ENCODE results near the gene PTPN9.
A peak's percentile ranks its signal among the peaks of the same experiment; 100 is the strongest.
"Not testable (repeated sequence)": the region's sequence is repeated elsewhere in the genome, so short reads cannot be mapped to it uniquely, and the experiment has no call there.

PTPN9 gene

DNA sequence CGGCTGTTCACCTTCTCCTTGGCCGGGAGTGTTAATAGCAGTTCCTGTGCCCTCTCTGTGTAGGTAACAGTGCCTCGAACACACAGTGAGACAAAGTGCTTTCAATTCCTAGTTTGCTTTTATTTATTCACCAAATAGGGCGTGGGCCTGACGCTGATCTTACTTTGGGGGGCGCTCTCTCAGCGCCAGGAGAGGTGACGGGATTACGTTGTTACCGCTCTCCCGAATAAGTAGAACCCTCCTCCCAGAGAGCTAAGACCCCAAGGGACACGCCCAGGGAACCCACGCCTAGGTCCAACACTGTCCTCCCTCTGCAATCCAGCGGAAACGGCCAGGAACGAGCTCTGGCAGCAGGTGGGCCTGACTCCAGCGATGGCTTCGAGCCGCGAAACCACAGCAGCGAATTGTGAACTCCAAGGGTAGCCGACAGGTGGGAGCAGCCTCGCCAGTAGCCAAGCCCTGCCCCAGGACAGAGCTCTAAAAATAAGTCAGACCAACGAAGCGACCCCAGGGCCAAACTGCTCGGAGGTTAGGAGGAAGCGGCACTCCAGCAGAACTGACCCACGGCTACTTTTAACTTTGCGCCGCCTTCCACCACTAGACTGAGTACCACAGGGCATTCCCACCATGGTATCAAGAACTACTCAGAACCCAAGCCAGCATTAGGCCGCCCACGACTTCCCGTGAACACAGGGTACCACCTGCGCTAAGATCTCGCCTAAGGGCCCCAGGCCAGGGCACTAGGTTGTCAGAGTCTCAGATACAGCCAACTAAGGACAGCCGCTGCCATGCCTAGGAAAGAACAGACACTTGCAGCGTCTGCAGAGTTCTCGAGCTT, 126.0 kb downstream of the PTPN9 start:
- peak overlapping the region; percentile 99 for H3K27ac ChIP-seq (ENCODE audit: low read length)
- no peaks in the 10 kb centered on the region for H3K27me3 ChIP-seq (ENCODE audit: control insufficient read depth in 1 of 2, insufficient read depth in 2 of 2, low read length in 2 of 2)
- H3K36me3 ChIP-seq (ENCODE audit: control insufficient read depth in 2 of 2, insufficient read depth in 2 of 2, low read length in 2 of 2) = no peaks in the 10 kb centered on the region
- H3K9me3 ChIP-seq (ENCODE audit: control insufficient read depth in 2 of 2, low read length in 2 of 2) = no peaks in the 10 kb centered on the region
- H3K4me1 ChIP-seq (ENCODE audit: control insufficient read depth, insufficient read depth, low read length) = peaks cover 44% of the 10 kb centered on the region
- peak overlapping the region; percentile 75 to 88 for H3K4me3 ChIP-seq (ENCODE audit: low read length in 2 of 2)
- peak overlapping the region; percentile 77 to 94 for H3K9ac ChIP-seq (ENCODE audit: low read length in 2 of 2)

DNA sequence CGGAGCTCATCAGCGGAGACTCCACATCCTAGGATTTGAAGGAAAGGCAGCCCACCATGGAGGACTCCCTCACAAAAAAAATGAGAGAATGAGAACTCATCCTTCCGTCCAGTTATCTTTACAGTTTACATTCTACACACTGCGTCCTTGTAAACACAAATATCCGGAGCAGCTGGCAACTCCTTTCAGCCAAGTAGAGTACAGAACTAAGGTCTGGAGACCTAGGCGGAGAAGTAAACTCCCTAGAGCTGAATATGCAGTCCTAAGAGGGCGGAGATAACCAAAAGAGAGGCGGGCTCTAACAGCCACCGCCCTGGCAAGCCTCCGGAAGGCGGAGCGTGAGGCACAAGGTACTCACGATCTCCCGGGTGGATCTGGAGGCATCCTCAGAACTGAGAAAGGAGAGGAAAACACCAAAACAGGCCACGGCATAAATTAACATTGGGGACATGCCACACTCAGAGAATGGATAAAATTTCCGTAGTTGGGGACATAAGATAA, 126.7 kb downstream of the PTPN9 start:
- H3K27me3 ChIP-seq (ENCODE audit: control insufficient read depth in 1 of 2, insufficient read depth in 2 of 2, low read length in 2 of 2) = no peaks in the 10 kb centered on the region
- H3K4me1 ChIP-seq (ENCODE audit: control insufficient read depth, insufficient read depth, low read length) = peaks cover 44% of the 10 kb centered on the region
- peaks cover 0 to 1% of the 10 kb centered on the region in 2 donors for H3K36me3 ChIP-seq (ENCODE audit: control insufficient read depth in 2 of 2, insufficient read depth in 2 of 2, low read length in 2 of 2)
- H3K27ac ChIP-seq (ENCODE audit: low read length) = peak overlapping the region; percentile 99
- no peaks in the 10 kb centered on the region for H3K9me3 ChIP-seq (ENCODE audit: control insufficient read depth in 2 of 2, low read length in 2 of 2)
- H3K4me3 ChIP-seq (ENCODE audit: low read length in 2 of 2) = peak overlapping the region; percentile 75 to 88
- peak overlapping the region; percentile 77 to 94 for H3K9ac ChIP-seq (ENCODE audit: low read length in 2 of 2)

DNA sequence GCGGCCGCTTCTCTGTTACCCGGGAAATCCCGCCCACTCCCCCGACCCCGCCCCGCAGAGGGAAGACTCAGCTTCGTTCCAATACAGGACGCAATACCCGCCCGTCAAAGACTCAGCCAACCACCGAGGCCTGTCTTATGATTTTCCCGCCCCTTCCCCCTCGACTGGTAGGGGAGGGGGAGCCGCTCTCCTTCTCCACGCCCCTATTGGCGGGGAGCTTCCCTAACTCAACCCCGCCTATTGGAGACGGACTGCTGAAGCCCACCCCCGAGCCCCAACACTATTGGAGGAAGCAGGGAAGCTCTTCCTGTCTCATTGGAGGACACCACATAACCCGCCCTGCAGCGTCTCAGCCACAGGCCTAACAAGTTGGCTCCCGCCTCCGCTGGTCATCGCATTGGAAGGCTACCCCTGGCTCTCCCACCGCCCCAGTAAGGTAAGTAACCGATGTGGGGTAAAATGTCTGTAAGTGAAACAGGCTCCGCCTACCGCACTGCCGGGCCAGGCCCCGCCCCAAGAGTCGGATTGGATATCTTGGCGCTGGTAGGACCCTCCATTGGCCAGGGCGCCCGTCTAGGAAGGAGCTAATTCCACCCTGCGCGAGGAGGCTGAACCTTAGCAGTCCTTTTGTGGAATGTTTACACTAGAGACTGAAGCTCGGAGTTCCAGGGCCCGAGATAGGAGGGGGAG, 127.3 kb downstream of the PTPN9 start, which contains the start of gene SIN3A:
SIN3A (minus strand) TSS at position 17 of the 690 bp plus-strand sequence. CDS start 21,315 bp downstream, outside the sequence.
- Histone ChIP-seq H3K27ac (ENCODE audit: low read length) (peak within 1 kb of the TSS; percentile 99), H3K27me3 (ENCODE audit: control insufficient read depth in 1 of 2, insufficient read depth in 2 of 2, low read length in 2 of 2) (no peaks in the 10 kb centered on the region), H3K9me3 (ENCODE audit: control insufficient read depth in 2 of 2, low read length in 2 of 2) (no peaks in the 10 kb centered on the region), H3K4me1 (ENCODE audit: control insufficient read depth, insufficient read depth, low read length) (peaks cover 44% of the 10 kb centered on the region), H3K4me3 (ENCODE audit: low read length in 2 of 2) (peak within 1 kb of the TSS; percentile 80 to 93), H3K36me3 (ENCODE audit: control insufficient read depth in 2 of 2, insufficient read depth in 2 of 2, low read length in 2 of 2) (peaks cover 0 to 2% of the 10 kb centered on the region in 2 donors), H3K9ac (ENCODE audit: low read length in 2 of 2) (peak within 1 kb of the TSS; percentile 88 to 94)

DNA sequence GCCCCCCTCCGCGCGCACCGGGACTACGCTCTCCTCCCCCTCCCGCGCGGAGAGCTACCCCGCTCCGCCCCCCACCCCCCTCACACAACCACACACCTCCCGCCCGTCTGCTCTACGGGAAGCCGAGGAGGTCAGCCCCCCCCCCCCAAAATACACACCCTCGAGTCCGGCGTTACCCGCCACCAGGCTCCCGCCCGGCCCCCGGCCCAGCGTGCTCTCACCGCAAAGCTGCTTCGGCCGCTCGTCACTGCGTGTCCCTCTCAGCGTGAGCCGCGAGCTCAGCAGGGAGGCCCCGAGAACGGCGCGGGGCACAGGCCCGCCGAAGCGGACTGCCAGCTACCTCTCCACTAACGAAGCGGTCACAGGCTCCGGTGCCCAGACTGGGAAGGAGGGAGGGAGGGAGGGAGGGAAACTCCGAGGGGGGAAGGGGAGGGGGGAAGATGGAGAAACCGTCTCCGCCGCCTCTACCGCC, 127.9 kb downstream of the PTPN9 start:
- H3K4me1 ChIP-seq (ENCODE audit: control insufficient read depth, insufficient read depth, low read length) = peaks cover 41% of the 10 kb centered on the region
- H3K4me3 ChIP-seq (ENCODE audit: low read length in 2 of 2) = peak overlapping the region; percentile 71 to 93
- H3K9ac ChIP-seq (ENCODE audit: low read length in 2 of 2) = peak overlapping the region; percentile 80 to 88
- no peaks in the 10 kb centered on the region for H3K27me3 ChIP-seq (ENCODE audit: control insufficient read depth in 1 of 2, insufficient read depth in 2 of 2, low read length in 2 of 2)
- peaks cover 0 to 2% of the 10 kb centered on the region in 2 donors for H3K36me3 ChIP-seq (ENCODE audit: control insufficient read depth in 2 of 2, insufficient read depth in 2 of 2, low read length in 2 of 2)
- H3K9me3 ChIP-seq (ENCODE audit: control insufficient read depth in 2 of 2, low read length in 2 of 2) = no peaks in the 10 kb centered on the region
- H3K27ac ChIP-seq (ENCODE audit: low read length) = peak overlapping the region; percentile 99

DNA sequence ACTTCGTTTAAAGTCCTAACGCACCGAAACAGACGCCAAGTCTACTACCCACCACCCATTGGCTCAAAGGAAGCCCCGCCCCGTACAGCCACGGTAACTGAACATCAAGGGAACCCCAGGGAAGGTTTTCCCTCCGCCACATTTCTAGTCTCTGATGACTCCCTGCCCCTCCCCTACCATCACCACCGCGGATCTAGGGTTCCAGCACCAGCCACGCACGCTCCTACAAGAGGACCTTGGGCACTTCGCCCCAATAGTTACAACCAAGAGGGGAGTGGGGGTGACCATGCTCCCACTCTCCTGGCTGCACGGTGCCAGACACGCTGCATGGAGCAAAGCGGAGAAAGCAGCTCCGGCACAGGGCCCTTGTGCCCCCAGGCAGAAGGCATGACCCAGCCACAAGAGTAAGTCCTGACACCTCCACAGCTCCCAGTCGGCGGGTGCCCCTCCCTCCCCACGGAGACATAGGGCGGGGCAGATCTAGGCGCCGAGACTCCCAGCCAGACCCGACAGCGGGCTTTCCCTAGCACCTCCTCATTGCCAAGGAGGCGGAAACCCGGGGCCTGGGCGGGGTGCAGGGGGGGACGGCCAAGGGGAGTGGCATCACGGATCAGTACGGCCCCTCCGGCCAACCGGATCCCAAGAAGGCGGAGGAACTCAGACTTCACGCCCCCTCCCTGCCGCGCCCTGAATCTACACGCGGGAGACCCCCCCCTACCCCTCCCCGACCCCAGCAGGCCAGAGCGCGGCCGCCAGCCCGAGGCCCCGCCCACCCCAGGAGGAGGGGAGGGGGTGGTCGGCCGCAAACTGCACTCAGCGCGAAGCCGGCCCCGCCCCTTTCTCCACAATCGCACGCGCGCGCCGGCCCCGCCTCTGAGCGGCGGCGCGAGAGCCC, 128.6 kb downstream of the PTPN9 start:
- peaks cover 39% of the 10 kb centered on the region for H3K4me1 ChIP-seq (ENCODE audit: control insufficient read depth, insufficient read depth, low read length)
- H3K36me3 ChIP-seq (ENCODE audit: control insufficient read depth in 2 of 2, insufficient read depth in 2 of 2, low read length in 2 of 2) = peaks cover 0 to 2% of the 10 kb centered on the region in 2 donors
- H3K27me3 ChIP-seq (ENCODE audit: control insufficient read depth in 1 of 2, insufficient read depth in 2 of 2, low read length in 2 of 2) = no peaks in the 10 kb centered on the region
- peak overlapping the region; percentile 80 to 93 for H3K4me3 ChIP-seq (ENCODE audit: low read length in 2 of 2)
- H3K9ac ChIP-seq (ENCODE audit: low read length in 2 of 2) = peak overlapping the region; percentile 29 to 55
- no peaks in the 10 kb centered on the region for H3K9me3 ChIP-seq (ENCODE audit: control insufficient read depth in 2 of 2, low read length in 2 of 2)
- peak overlapping the region; percentile 73 for H3K27ac ChIP-seq (ENCODE audit: low read length)

DNA sequence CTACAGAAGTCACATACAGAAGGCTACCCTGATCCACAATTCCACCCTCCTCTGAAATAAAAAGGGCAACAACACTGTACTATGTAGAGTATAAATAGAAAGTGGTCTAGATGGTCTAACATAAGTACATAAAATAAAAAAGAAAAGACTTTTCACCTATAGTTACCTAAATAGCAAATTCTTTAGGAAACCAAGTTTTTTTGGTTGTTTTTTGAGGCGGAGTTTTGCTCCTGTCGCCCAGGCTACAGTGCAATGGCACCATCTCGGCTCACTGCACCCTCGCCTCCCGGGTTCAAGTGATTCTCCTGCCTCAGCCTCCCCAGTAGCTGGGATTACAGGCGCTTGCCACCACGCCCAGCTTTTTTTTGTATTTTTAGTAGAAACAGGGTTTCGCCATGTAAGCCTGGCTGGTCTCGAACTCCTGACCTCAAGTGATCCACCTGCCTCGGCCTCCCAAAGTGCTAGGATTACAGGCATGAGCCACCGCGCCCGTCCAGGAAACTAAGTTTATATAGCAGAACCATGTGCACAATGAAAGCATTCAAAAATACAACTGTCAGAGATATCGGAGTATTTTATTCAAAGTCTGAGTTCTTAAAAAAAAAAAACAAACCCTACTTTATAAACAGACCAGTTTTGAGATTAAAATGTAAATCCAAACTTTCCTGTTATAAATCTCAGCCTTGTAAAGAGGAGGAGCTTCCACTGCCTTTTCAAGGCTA, 129.4 kb downstream of the PTPN9 start:
- H3K36me3 ChIP-seq (ENCODE audit: control insufficient read depth in 2 of 2, insufficient read depth in 2 of 2, low read length in 2 of 2) = peaks cover 0 to 2% of the 10 kb centered on the region in 2 donors
- peak overlapping the region; percentile 80 to 93 for H3K4me3 ChIP-seq (ENCODE audit: low read length in 2 of 2)
- H3K9me3 ChIP-seq (ENCODE audit: control insufficient read depth in 2 of 2, low read length in 2 of 2) = no peaks in the 10 kb centered on the region
- H3K27me3 ChIP-seq (ENCODE audit: control insufficient read depth in 1 of 2, insufficient read depth in 2 of 2, low read length in 2 of 2) = no peaks in the 10 kb centered on the region
- H3K9ac ChIP-seq (ENCODE audit: low read length in 2 of 2) = peak overlapping the region in 1 of 2 donors; percentile 55
- peaks cover 35% of the 10 kb centered on the region for H3K4me1 ChIP-seq (ENCODE audit: control insufficient read depth, insufficient read depth, low read length)
- peak overlapping the region; percentile 73 for H3K27ac ChIP-seq (ENCODE audit: low read length)

DNA sequence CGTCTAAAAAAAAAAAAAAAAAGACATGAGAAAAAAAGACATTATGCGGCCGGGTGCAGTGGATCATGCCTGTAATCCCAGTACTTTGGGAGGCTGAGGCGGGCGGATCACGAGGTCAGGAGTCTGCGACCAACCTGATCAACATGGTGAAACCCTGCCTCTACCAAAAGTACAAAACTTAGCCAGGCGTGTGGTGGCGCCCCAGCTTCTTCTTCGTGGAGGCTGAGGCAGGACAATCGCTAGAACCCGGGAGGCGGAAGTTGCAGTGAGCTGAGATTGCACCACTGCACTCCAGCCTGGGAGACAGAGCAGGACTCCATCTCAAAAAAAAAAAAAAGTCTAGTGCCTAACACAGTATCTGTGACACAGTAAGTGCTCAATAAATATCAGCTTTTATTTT, 130.9 kb downstream of the PTPN9 start:
- not testable (repeated sequence) for H3K4me3 ChIP-seq (ENCODE audit: low read length in 2 of 2); H3K9ac ChIP-seq (ENCODE audit: low read length in 2 of 2); H3K9me3 ChIP-seq (ENCODE audit: control insufficient read depth in 2 of 2, low read length in 2 of 2); H3K27ac ChIP-seq (ENCODE audit: low read length); H3K27me3 ChIP-seq (ENCODE audit: control insufficient read depth in 1 of 2, insufficient read depth in 2 of 2, low read length in 2 of 2); H3K36me3 ChIP-seq (ENCODE audit: control insufficient read depth in 2 of 2, insufficient read depth in 2 of 2, low read length in 2 of 2)
- peaks cover 28% of the 10 kb centered on the region for H3K4me1 ChIP-seq (ENCODE audit: control insufficient read depth, insufficient read depth, low read length)

DNA sequence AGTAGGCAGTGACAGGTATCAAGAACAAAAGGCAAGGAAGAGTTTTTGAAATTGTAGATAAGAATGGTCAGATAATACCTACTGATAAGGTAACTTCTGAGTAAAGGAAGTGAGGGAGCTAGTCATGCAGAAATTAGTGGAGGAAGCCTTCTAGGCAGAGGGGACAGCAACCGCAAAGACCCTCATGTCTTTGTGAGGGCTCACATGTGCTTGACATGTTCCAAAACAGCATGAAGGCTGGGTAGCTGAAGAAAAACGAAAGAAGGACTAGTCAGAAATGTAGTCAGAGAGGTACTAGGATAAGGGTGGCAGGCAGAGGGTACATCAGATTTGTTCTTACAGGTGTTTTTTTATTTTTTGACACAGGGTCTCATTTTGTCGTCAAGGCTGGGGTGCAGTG, 133.0 kb downstream of the PTPN9 start:
- H3K4me1 ChIP-seq (ENCODE audit: control insufficient read depth, insufficient read depth, low read length) = peaks cover 17% of the 10 kb centered on the region
- H3K27ac ChIP-seq (ENCODE audit: low read length) = no peak overlapping the region
- no peaks in the 10 kb centered on the region for H3K9me3 ChIP-seq (ENCODE audit: control insufficient read depth in 2 of 2, low read length in 2 of 2)
- no peak overlapping the region for H3K4me3 ChIP-seq (ENCODE audit: low read length in 2 of 2)
- no peak overlapping the region for H3K9ac ChIP-seq (ENCODE audit: low read length in 2 of 2)
- H3K27me3 ChIP-seq (ENCODE audit: control insufficient read depth in 1 of 2, insufficient read depth in 2 of 2, low read length in 2 of 2) = no peaks in the 10 kb centered on the region
- peaks cover 2 to 6% of the 10 kb centered on the region in 2 donors for H3K36me3 ChIP-seq (ENCODE audit: control insufficient read depth in 2 of 2, insufficient read depth in 2 of 2, low read length in 2 of 2)

DNA sequence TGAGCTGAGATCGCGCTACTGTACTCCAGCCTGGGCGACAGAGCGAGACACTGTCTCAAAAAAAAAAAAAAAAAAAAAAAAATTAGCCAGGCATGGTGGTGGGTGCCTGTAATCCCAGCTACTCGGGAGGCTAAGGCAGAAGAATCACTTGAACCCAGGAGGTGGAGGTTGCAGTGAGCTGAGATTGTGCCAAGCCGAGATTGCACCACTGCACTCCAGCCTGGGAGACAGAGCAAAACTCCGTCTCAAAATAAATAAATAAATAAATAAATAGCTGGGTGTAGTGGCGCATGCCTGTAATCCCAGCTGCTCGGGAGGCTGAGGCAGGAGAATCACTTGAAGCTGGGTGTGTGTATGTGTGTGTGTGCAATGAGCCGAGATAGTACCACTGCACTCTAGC, 133.8 kb downstream of the PTPN9 start:
- H3K4me3 ChIP-seq (ENCODE audit: low read length in 2 of 2); H3K9me3 ChIP-seq (ENCODE audit: control insufficient read depth in 2 of 2, low read length in 2 of 2); H3K9ac ChIP-seq (ENCODE audit: low read length in 2 of 2); H3K27ac ChIP-seq (ENCODE audit: low read length); H3K36me3 ChIP-seq (ENCODE audit: control insufficient read depth in 2 of 2, insufficient read depth in 2 of 2, low read length in 2 of 2); H3K27me3 ChIP-seq (ENCODE audit: control insufficient read depth in 1 of 2, insufficient read depth in 2 of 2, low read length in 2 of 2): not testable (repeated sequence)
- H3K4me1 ChIP-seq (ENCODE audit: control insufficient read depth, insufficient read depth, low read length) = peaks cover 14% of the 10 kb centered on the region
